H1 (cell line): ENCODE results near the gene ANKS1B. TPM values are rescaled to one million over a fixed set of nuclear protein-coding genes. Genes with fewer than 3 reads are reported as not detected.

ENCODE experiments used
- CHD2 ChIP-seq: IDR thresholded peaks from 2 replicates; pipeline ENCODE4 v1.6.1; 2012; ENCODE audit warnings: low read length, improper control_type of control experiment
- CREB1 ChIP-seq: IDR thresholded peaks from 2 replicates; pipeline ENCODE4 v1.6.1; 2012; ENCODE audit warnings: inconsistent platforms
- GABPA ChIP-seq: IDR thresholded peaks from 2 replicates; pipeline ENCODE4 v1.6.1; 2011; ENCODE audit warnings: mild to moderate bottlenecking, low read length, moderate library complexity, borderline replicate concordance; ENCODE audit not compliant: insufficient read depth
- SP1 ChIP-seq: IDR thresholded peaks from 2 replicates; pipeline ENCODE4 v1.6.1; 2011; ENCODE audit warnings: low read depth, low read length
- SRF ChIP-seq: IDR thresholded peaks from 2 replicates; pipeline ENCODE4 v1.6.1; 2011; ENCODE audit warnings: mild to moderate bottlenecking, low read depth, low read length, moderate library complexity
- polyA plus RNA-seq, 7 experiments: library from polyadenylated mRNA; depleted of rRNA in 3 of 7; stranded (reverse) in 5 of 7; unstranded in 2 of 7; fragments of >200 nt in 5 of 7; fragments of 200-250 nt in 2 of 7; gene quantifications; 1 replicate in 5 of 7; 2 replicates in 1 of 7; 4 replicates in 1 of 7; pipeline versions ENCODE4 v1.2.1 to v1.2.3, GENCODE V29; 2011 to 2013; ENCODE audit warnings: missing spikeins in 2 of 7, mixed read lengths in 2 of 7
- total RNA-seq: library from RNA; stranded (reverse); fragmentation: NEBNext Ultra II Directional; extraction: Animal tissue kit (Norgen Biotek cat#: 25700); gene quantifications from 2 replicates; pipeline ENCODE4 v1.2.1, GENCODE V29; 2021
- TF ChIP-seq, protein P1 (sequence below): IDR thresholded peaks from 2 replicates; pipeline ENCODE4 v1.6.1; 2011; ENCODE audit warnings: low read depth, mild to moderate bottlenecking, low read length; ENCODE audit not compliant: insufficient read depth

The ANKS1B gene
- total and polyA plus RNA-seq, 2 of the 8 experiments (the other 6 are each of a cell fraction or from before 2014, with no cell fraction given), result 2.7 to 6.1 TPM

DNA sequence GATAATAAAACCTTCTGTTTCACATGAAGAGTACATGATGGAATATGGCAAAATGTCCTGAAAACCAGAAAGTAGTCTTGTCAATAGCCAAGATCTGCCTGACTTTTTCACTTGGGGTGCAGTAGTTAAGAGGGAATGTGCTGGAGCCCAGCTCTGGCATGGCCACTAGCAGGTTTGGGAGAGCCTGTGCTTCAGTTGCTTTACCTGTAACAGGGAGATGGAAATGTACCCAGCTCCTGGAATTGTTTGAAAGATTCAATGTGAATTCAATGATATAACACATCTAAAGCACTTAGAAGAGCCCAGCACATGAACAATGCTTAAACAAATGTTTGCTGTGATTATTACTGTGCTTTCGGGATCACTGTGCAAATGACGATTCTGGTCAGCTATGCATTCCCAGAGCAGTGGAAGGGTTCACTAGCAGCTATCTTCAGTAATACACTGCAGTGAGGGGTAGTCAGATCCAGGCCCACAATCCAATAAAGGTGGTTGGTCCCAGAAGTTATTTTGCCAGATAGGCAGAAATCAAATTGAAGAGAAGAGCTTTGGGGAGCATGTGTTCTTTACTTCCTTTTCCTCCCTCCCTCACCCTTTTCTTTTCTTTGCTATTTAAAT is 1114.7 kb downstream of the ANKS1B start (continued):
- TF ChIP-seq, protein P1, sequence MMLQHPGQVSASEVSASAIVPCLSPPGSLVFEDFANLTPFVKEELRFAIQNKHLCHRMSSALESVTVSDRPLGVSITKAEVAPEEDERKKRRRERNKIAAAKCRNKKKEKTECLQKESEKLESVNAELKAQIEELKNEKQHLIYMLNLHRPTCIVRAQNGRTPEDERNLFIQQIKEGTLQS, result no peak
- no peak for TF ChIP-seq SRF
- TF ChIP-seq SP1, result no peak
- TF ChIP-seq CHD2, result no peak
- no peak for TF ChIP-seq GABPA
- TF ChIP-seq CREB1, result no peak
